ENCODE results near the gene IL23R. TPM values are rescaled to one million over a fixed set of nuclear protein-coding genes. Genes with fewer than 3 reads are reported as not detected.

The IL23R gene
- total RNA-seq, 1 experiment from 2014 or later, result not detected

- no peaks in the 10 kb centered on the region for H3K79me1 ChIP-seq (ENCODE audit: insufficient read depth, low read depth, low read length, poor library complexity, severe bottlenecking)
- Mint-ChIP-seq H3K9me3 (peaks cover 15 to 19% of the 10 kb centered on the region in 2 experiments), H3K4me1 (peaks cover 38 to 52% of the 10 kb centered on the region in 2 experiments), H3K4me3 (no peak overlapping the region), H3K27me3 (ENCODE audit: low read depth) (no peaks in the 10 kb centered on the region), H3K36me3 (ENCODE audit: insufficient read depth in 1 of 3, low read depth in 3 of 3) (peaks cover 3 to 17% (median 14%) of the 10 kb centered on the region in 3 experiments; a peak in 5 of 7 replicates), H3K27ac (peak overlapping the region in 1 of 3 experiments; percentile 45; a peak in 1 of 7 replicates)
- no peaks in the 10 kb centered on the region for H3K9me3 ChIP-seq (ENCODE audit: control insufficient read depth, low read depth, low read length)
- no peak overlapping the region for H3K27ac ChIP-seq (ENCODE audit: insufficient read length, low read depth, low read length)
- no peak overlapping the region for H3K14ac ChIP-seq (ENCODE audit: insufficient read depth, low read length)
- no peak overlapping the region for H2BK120ac ChIP-seq (ENCODE audit: low read depth, low read length, poor library complexity, severe bottlenecking)
- WGBS (ENCODE audit: extremely low coverage, insufficient read length, low lambda C conversion rate), result no CpG with 5 or more reads among the region's 5 CpGs
- H2BK5ac ChIP-seq (ENCODE audit: insufficient read length, low read length), result no peak overlapping the region
- H3K23me2 ChIP-seq (ENCODE audit: insufficient read length, low read depth, low read length, poor library complexity, severe bottlenecking), result no peaks in the 10 kb centered on the region
- H3K4ac ChIP-seq (ENCODE audit: low read depth, low read length), result no peak overlapping the region
- H3K79me2 ChIP-seq (ENCODE audit: insufficient read depth, low read length), result no peaks in the 10 kb centered on the region
- H2BK15ac ChIP-seq (ENCODE audit: low read depth, low read length), result no peak overlapping the region
- H3K4me2 ChIP-seq (ENCODE audit: insufficient read depth, insufficient read length, low read length), result no peak overlapping the region
- H3T11ph ChIP-seq (ENCODE audit: low read length), result no peak overlapping the region
- no peak overlapping the region for H2AFZ ChIP-seq (ENCODE audit: low read length)
- H2AK5ac ChIP-seq (ENCODE audit: insufficient read length, low read length), result no peak overlapping the region
- H4K20me1 ChIP-seq (ENCODE audit: control insufficient read depth, insufficient read depth, insufficient read length), result no peaks in the 10 kb centered on the region
- no peak overlapping the region for H3K56ac ChIP-seq (ENCODE audit: insufficient read length, low read depth, low read length)
- no peak overlapping the region for H2BK12ac ChIP-seq (ENCODE audit: insufficient read length, low read depth, low read length)
- peaks cover 5% of the 10 kb centered on the region for H3K4me1 ChIP-seq (ENCODE audit: insufficient read depth, low read length)
- H3K23ac ChIP-seq (ENCODE audit: insufficient read length, low read depth, low read length), result no peak overlapping the region
- DNase-seq, result no peak
- H3K18ac ChIP-seq (ENCODE audit: insufficient read length, low read depth, low read length), result no peak overlapping the region
- no peaks in the 10 kb centered on the region for H3K27me3 ChIP-seq (ENCODE audit: insufficient read depth, low read length)
- no peak overlapping the region for H4K8ac ChIP-seq (replicated peaks; ENCODE audit: insufficient read length, low read depth, low read length)
- H4K5ac ChIP-seq (ENCODE audit: insufficient read length, low read depth, low read length), result no peak overlapping the region
- H3K9ac ChIP-seq (ENCODE audit: extremely low read depth, insufficient read length, low read length), result no peak overlapping the region
- no peak overlapping the region for H2BK20ac ChIP-seq (ENCODE audit: low read depth, low read length, poor library complexity, severe bottlenecking)
- no peak overlapping the region for H4K91ac ChIP-seq (ENCODE audit: insufficient read length, low read depth, low read length)
- TF ChIP-seq CTCF (conservative IDR thresholded peaks at IDR 0.05), result no peak
Observed at GRCh38 chr1:67257173-67257535, 90.9 kb downstream of the IL23R start.

Measured in H9 (cell line).